ENCODE measurements around the gene SERPINB3.
"Not testable (repeated sequence)": the region's sequence is repeated elsewhere in the genome, so short reads cannot be mapped to it uniquely, and the experiment has no call there.

SERPINB3 gene

DNA sequence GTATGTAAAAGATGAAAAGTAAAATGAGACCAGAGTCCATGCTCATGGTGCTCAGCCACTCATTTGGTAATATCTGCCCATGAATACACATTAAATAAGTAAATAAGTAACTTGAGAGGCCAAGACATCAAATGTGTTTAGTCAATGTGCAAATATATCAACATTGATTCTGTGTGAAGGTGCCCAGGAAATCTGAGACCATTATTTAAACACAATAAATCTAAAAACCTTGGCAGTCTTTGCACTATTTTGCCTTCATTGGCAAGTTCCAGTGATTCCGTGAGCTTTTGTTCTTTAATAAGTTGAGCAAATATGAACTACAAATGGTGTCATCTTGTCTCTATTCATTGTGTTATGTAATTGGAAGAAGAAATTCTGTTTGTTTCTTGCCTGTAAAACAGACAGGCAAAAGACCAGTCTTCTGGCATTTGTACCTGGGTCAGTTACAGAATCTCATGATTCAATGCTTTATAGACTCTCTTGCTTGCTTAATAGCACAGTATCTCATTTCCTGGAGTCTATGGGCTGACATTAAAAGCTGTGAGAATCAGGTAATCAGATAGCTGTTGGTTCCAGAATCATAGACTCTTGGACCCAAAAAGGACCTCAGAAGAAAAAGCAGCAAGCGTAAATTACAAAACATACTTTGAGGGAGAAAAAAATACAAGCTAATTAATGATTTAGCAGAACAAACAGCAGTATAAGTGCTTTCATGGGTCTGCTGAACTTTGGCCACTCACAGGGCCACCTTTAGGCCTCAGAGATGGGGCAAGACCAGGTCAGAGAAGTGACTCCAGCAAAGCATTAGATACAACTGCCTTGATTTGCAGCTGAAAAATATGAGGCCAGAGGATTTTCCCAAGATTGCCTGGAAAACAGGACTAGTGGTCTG is 20.0 kb upstream of the SERPINB3 start:
- no peak for TF ChIP-seq CTCF (IDR thresholded peaks at IDR 0.05; ENCODE audit: control extremely low read depth, extremely low read depth, low read depth, missing control alignments)
- DNase-seq (ENCODE audit: extremely low spot score): no peak
- CTCF ChIA-PET: interaction anchor here (0.8 to 1.8 kb wide), 2 partner anchors 9 to 21 kb away, joined by 3 to 4 read pairs; partner anchors contain the start of gene SERPINB11

GRCh38 chr18:63679820-63680606 is 18.3 kb upstream of the SERPINB3 start:
- CTCF ChIA-PET: interaction anchor here (0.9 to 3.8 kb wide), 2 partner anchors 62 to 162 kb away, joined by 4 to 28 read pairs; no protein-coding TSS in a partner anchor

More for the DNA sequence above, 20.0 kb upstream of the SERPINB3 start:
- POLR2A ChIA-PET: no interaction called here

DNA sequence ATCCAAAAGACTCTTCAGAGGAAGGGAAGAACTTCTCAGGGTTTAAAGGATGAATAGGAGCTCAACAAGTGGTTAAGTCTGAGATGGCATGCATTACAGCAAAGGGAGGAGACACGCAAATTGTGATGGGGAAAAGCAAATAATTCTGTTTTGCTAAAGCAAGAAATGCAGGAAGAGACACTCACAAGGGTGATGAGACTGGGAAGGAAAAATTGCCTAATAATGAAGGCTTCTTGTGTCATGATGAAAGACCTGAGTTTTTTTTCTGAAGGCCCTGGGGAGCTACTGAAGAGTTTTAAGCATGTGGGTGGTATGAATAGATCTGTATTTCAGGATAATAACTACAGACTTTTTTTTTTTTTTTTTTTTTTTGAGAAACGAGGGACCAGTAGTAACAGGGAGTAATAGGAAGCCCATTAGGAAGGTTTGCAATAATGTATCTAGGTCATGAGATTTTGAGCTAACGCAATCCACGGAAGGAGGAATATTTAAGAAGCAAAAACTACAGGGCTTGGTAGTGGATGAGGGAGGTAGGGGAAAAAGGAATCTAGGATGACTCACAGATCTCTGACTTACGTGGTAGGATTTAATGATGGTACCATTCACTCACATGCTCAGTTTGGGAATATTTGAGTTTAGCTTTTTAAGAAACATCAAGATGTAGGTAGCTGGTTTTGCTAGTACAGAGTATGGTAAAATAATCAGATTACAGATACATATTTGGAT is 16.0 kb upstream of the SERPINB3 start:
- no peak for DNase-seq (ENCODE audit: extremely low spot score)
- ChIA-PET POLR2A (interaction anchor here (0.7 kb wide), 1 partner anchor 24 kb away, joined by 5 read pairs; no protein-coding TSS in a partner anchor), CTCF (interaction anchor here (0.9 to 3.8 kb wide), 2 partner anchors 64 to 160 kb away, joined by 3 to 28 read pairs; no protein-coding TSS in a partner anchor)
- TF ChIP-seq CTCF (IDR thresholded peaks at IDR 0.05; ENCODE audit: control extremely low read depth, extremely low read depth, low read depth, missing control alignments): no peak

More at GRCh38 chr18:63679820-63680606, 18.3 kb upstream of the SERPINB3 start:
- POLR2A ChIA-PET: no interaction called here
- TF ChIP-seq CTCF (IDR thresholded peaks at IDR 0.05; ENCODE audit: control extremely low read depth, extremely low read depth, low read depth, missing control alignments): no peak
- DNase-seq (ENCODE audit: extremely low spot score): no peak

DNA sequence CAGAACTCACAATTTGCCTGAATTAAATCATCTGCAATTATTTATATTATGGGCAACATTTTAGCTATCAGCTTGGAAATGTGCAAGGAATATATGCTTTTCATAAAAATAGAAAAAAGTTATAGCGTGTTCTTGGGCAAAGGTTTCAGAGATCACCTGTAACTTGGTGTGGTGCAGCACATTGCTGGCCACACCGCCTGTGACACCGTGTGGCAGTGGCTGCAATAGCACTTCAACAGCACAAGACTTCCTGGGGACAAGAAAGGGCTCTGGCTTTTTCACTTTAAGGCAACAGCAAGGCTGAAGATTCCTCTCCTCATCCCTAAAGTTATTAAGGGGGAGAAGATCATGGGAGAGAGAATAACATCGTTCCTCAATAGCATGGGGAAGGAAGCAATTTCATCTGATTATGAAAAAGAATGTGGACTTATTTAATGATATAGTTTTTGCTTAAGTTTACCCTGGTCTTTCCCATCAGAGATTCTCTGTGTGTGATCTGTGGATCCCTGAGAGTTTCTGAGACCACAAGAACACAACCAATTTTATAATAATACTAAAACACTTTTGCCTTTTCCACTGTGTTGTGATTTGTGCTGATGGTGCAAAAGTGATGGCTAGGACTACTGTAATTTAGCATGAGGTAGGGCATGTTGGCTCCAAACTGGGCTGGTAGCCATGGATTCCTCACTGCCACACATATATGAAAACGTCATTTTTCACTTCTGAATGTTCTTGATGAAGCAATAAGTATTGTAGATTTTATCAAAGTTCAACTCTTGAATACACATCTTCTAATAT is 15.0 kb upstream of the SERPINB3 start:
- POLR2A ChIA-PET: interaction anchor here (0.7 kb wide), 1 partner anchor 25 kb away, joined by 5 read pairs; no protein-coding TSS in a partner anchor
- CTCF ChIA-PET: interaction anchor here (0.6 to 3.8 kb wide), 3 partner anchors 158 to 165 kb away, joined by 3 to 28 read pairs (median 3); no protein-coding TSS in a partner anchor
- peak; percentile 13 for DNase-seq (ENCODE audit: extremely low spot score)
- peak; percentile 62 for TF ChIP-seq CTCF (IDR thresholded peaks at IDR 0.05; ENCODE audit: control extremely low read depth, extremely low read depth, low read depth, missing control alignments)

DNA sequence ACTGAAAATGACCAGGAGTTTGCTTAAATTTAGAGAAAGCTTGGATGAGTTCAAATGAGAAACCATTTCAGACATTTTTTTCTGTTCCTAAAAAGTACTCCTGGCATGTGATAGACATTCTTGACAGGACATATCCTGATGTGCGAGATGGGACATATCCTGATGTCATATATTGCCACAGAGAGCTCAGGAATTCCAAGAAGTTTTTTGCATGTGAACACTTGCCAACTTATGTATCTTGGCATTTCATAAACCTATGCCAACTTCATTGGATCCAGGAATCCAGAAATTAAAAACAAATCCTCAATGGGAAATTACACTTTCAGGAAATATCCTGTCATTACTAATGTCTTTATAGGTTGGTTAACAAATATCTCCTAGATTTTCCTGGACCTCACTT is 2.9 kb upstream of the SERPINB3 start:
- CTCF ChIA-PET: interaction anchor here (0.7 kb wide), 1 partner anchor 188 kb away, joined by 3 read pairs; the partner anchor contains the start of gene SERPINB5
- TF ChIP-seq CTCF (IDR thresholded peaks at IDR 0.05; ENCODE audit: control extremely low read depth, extremely low read depth, low read depth, missing control alignments): no peak
- POLR2A ChIA-PET: no interaction called here
- no peak for DNase-seq (ENCODE audit: extremely low spot score)

GRCh38 chr18:63658920-63659319 is 2.8 kb downstream of the SERPINB3 start:
- POLR2A ChIA-PET; CTCF ChIA-PET; DNase-seq (ENCODE audit: extremely low spot score): not testable (repeated sequence)

DNA sequence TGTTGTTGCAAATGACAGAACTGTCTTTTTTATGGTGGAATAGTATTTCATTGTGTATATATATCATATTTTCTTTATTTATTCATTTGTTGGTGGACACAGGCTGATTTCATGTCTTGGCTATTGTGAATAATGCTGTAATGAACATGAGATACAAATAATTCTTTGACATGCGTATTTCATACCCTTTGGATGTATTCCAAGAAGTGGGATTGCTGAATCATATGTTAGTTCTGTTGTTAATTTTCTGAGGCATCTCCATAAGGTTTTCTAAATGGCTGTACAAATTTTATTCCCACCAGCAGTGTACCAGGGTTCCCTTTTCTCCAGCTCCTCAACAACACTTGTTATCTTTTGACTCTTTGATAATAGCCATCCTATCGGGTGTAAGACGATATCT is 11.4 kb downstream of the SERPINB3 start:
- DNase-seq (ENCODE audit: extremely low spot score); POLR2A ChIA-PET: not testable (repeated sequence)
- CTCF ChIA-PET: interaction anchor here (1.4 kb wide), 1 partner anchor 7 kb away, joined by 3 read pairs; no protein-coding TSS in a partner anchor

All from GM10248 (cell line).